K562 (cell line): ENCODE results near the gene TAC3. TPM values are rescaled to one million over a fixed set of nuclear protein-coding genes. Genes with fewer than 3 reads are reported as not detected.

Experiments
- ATAC-seq: fragments of 200-7000 bp; cut with Tn5 transposase; 3 replicates; pipeline ENCODE4 v1.9.1; 2020; ENCODE audit warnings: moderate library complexity
- BruUV-seq: library from RNA; stranded (reverse); fragments of 400-500 nt; replicated peaks from 2 replicates; lab custom pipeline; 2021; lab: Mats Ljungman, UMichigan
- CTCF ChIA-PET: fragments of 300-600 bp; formaldehyde crosslinking; extraction: SDS; loops from one replicate; lab custom pipeline; 2021; ENCODE audit warnings: low intra/inter-chr PET ratio; lab: Yijun Ruan, JAX
- POLR2A ChIA-PET: fragments of 300-600, 350-650 bp; sonication (Branson Sonifier 250); formaldehyde crosslinking; extraction: SDS; loops from one replicate; lab custom pipeline; 2021; ENCODE audit warnings: antibody characterized with exemption, inconsistent platforms; lab: Yijun Ruan, JAX
- DNase-seq, 4 experiments: peaks; one replicate each; pipeline versions ENCODE4 v3.0.0 to v3.0.0-alpha.2; 2011 to 2018; ENCODE audit warnings: low spot score in 3 of 4, mixed read lengths in 3 of 4; ENCODE audit errors: extremely low read depth in 1 of 4
- FAIRE-seq: peaks from 2 replicates; lab custom pipeline; 2011; peaks lifted over from hg19 to GRCh38; lab: Jason Lieb, UNC
- H2AFZ ChIP-seq: 2 replicates; pipeline ENCODE4 v1.6.0; 2011; ENCODE audit warnings: low read depth, low read length, control low read depth, inconsistent platforms
- H3K27ac ChIP-seq: fragments of 200-600 bp; 3 replicates; pipeline ENCODE4 v1.8.0; 2011; ENCODE audit warnings: low read depth, mild to moderate bottlenecking, control low read depth, inconsistent platforms, low read length, moderate library complexity, mixed read lengths; ENCODE audit errors: extremely low read depth
- H3K27me3 ChIP-seq, 2 experiments: fragments of 300-600 bp in 1 of 2; 2 replicates in 1 of 2; 3 replicates in 1 of 2; pipeline versions ENCODE4 v1.6.0 to v1.8.0; 2011; ENCODE audit warnings: inconsistent platforms in 2 of 2, low read length in 2 of 2, mild to moderate bottlenecking in 1 of 2, mixed read lengths in 1 of 2, moderate library complexity in 1 of 2; ENCODE audit not compliant: control insufficient read depth in 2 of 2, insufficient read depth in 2 of 2
- H3K36me3 ChIP-seq: fragments of 300-600 bp; 3 replicates; pipeline ENCODE4 v1.8.0; 2011; ENCODE audit warnings: mild to moderate bottlenecking, low read length, inconsistent platforms; ENCODE audit not compliant: control insufficient read depth, insufficient read depth
- H3K4me1 ChIP-seq, 2 experiments: fragments of 200-600 bp in 1 of 2; replicated peaks in 1 of 2; 2 replicates in 1 of 2; 3 replicates in 1 of 2; pipeline versions ENCODE4 v1.5.1 to v1.8.0; 2011; ENCODE audit warnings: inconsistent platforms in 2 of 2, low read length in 2 of 2, mild to moderate bottlenecking in 1 of 2, mixed read lengths in 1 of 2, moderate library complexity in 1 of 2; ENCODE audit not compliant: control insufficient read depth in 2 of 2, insufficient read depth in 2 of 2
- H3K4me2 ChIP-seq: 2 replicates; pipeline ENCODE4 v1.6.1; 2011; ENCODE audit warnings: low read length, control low read depth, inconsistent platforms, mixed read lengths; ENCODE audit not compliant: insufficient read depth
- H3K4me3 ChIP-seq: fragments of 200-600 bp; sonication (generic), shearing (Covaris generic); 2 replicates; pipeline ENCODE4 v1.5.1; 2016; ENCODE audit warnings: control low read depth, inconsistent platforms
- H3K79me2 ChIP-seq: fragments of 200-600 bp; 3 replicates; pipeline ENCODE4 v1.8.0; 2011; ENCODE audit warnings: low read length, inconsistent platforms; ENCODE audit not compliant: control insufficient read depth, insufficient read depth
- H3K9ac ChIP-seq, 2 experiments: 2 replicates each; pipeline versions ENCODE4 v1.6.0 to v1.6.1; 2011; ENCODE audit warnings: low read depth in 2 of 2, low read length in 2 of 2, control low read depth in 1 of 2, inconsistent platforms in 1 of 2, mild to moderate bottlenecking in 1 of 2, mixed read lengths in 1 of 2; ENCODE audit not compliant: insufficient read depth in 1 of 2
- H3K9me1 ChIP-seq: one replicate; pipeline ENCODE4 v1.6.0; 2011; ENCODE audit warnings: inconsistent platforms, mild to moderate bottlenecking, low read length, moderate library complexity; ENCODE audit not compliant: control insufficient read depth, insufficient read depth
- H3K9me3 ChIP-seq: replicated peaks from 2 replicates; pipeline ENCODE4 v1.5.1; 2011; ENCODE audit warnings: low read depth, low read length, inconsistent platforms; ENCODE audit not compliant: control insufficient read depth, insufficient read depth
- H4K20me1 ChIP-seq: replicated peaks from 2 replicates; pipeline ENCODE4 v1.6.1; 2011; ENCODE audit warnings: low read length, inconsistent platforms, mixed read lengths; ENCODE audit not compliant: control insufficient read depth, insufficient read depth
- CEBPG ChIP-seq, 3 experiments: fragments of 200-800 bp in 1 of 3; sonication (Bioruptor generic) in 1 of 3; sonication (generic) in 1 of 3; formaldehyde crosslinking in 1 of 3; IDR thresholded peaks in 2 of 3; conservative IDR thresholded peaks in 1 of 3; 2 replicates each; pipeline versions ENCODE4 v1.6.1 to v1.8.0; 2016 to 2022; ENCODE audit warnings: missing compliant biosample characterization in 2 of 3, missing genetic modification characterization in 2 of 3, mild to moderate bottlenecking in 1 of 3, missing genetic modification reagents in 1 of 3
- E2F1 ChIP-seq: sonication (generic); formaldehyde crosslinking; IDR thresholded peaks from 2 replicates; pipeline ENCODE4 v1.8.1; 2023; ENCODE audit warnings: mild to moderate bottlenecking, missing genetic modification reagents, moderate library complexity
- EZH2 ChIP-seq: IDR thresholded peaks from 2 replicates; pipeline ENCODE4 v1.6.1; 2012; ENCODE audit warnings: low read depth, mild to moderate bottlenecking, inconsistent platforms, low read length, borderline replicate concordance
- HMGN3 ChIP-seq: IDR thresholded peaks from 2 replicates; pipeline ENCODE4 v1.6.1; 2011; ENCODE audit warnings: borderline replicate concordance, low read depth, mild to moderate bottlenecking, mixed read lengths, low read length; ENCODE audit not compliant: insufficient read length; ENCODE audit errors: extremely low read depth
- JUNB ChIP-seq: fragments of 450-650 bp; formaldehyde crosslinking; conservative IDR thresholded peaks from 2 replicates; pipeline ENCODE4 v1.4.0; 2020; ENCODE audit warnings: mild to moderate bottlenecking
- MAFF ChIP-seq: IDR thresholded peaks from 2 replicates; pipeline ENCODE4 v1.6.1; 2012; ENCODE audit warnings: low read length, improper control_type of control experiment
- MYC ChIP-seq, 2 experiments: fragments of 250-450 bp in 1 of 2; sonication (Bioruptor Pico) in 1 of 2; IDR thresholded peaks; 2 replicates each; pipeline versions ENCODE4 v1.5.1 to v1.6.1; 2012 to 2021; ENCODE audit warnings: low read depth in 2 of 2, borderline replicate concordance in 1 of 2, improper control_type of control experiment in 1 of 2, low read length in 1 of 2, mild to moderate bottlenecking in 1 of 2, moderate library complexity in 1 of 2
- NFATC3 ChIP-seq: fragments of 450-650 bp; IDR thresholded peaks from 2 replicates; pipeline ENCODE4 v1.6.1; 2017; ENCODE audit warnings: mild to moderate bottlenecking
- NFE2 ChIP-seq: IDR thresholded peaks from 2 replicates; pipeline ENCODE4 v1.6.1; 2014; ENCODE audit warnings: antibody characterized with exemption, low read depth
- PHTF2 ChIP-seq: fragments of 250-450 bp; sonication (Bioruptor Pico); IDR thresholded peaks from 2 replicates; pipeline ENCODE4 v1.5.0; 2021; ENCODE audit warnings: mild to moderate bottlenecking
- SMAD2 ChIP-seq: fragments of 150-350 bp; IDR thresholded peaks from 2 replicates; pipeline ENCODE4 v1.6.1; 2014; ENCODE audit warnings: low read depth, mild to moderate bottlenecking, low read length
- TCF7L2 ChIP-seq: fragments of 150-350 bp; IDR thresholded peaks from 2 replicates; pipeline ENCODE4 v1.6.1; 2016; ENCODE audit warnings: low read depth, mild to moderate bottlenecking, low read length, moderate library complexity
- ZBED1 ChIP-seq: IDR thresholded peaks from 2 replicates; pipeline ENCODE4 v1.6.1; 2014
- ZNF398 ChIP-seq: fragments of 250-450 bp; sonication (Bioruptor Pico); IDR thresholded peaks from 2 replicates; pipeline ENCODE4 v1.8.0; 2021; ENCODE audit warnings: moderate library complexity, mild to moderate bottlenecking, inconsistent platforms
- ZNF778 ChIP-seq: fragments of 450-650 bp; formaldehyde crosslinking; IDR thresholded peaks from 2 replicates; pipeline ENCODE4 v1.4.0; 2020; ENCODE audit warnings: mild to moderate bottlenecking, moderate library complexity
- WGBS: fragments of 100-300 bp; shearing (Covaris generic); methylation state at CpG from one replicate; pipeline ENCODE4 v1.1.6; 2016; ENCODE audit warnings: low coverage, mixed read lengths; ENCODE audit not compliant: insufficient coverage; ENCODE audit errors: missing lambda C conversion rate; 5-methylcytosine and 5-hydroxymethylcytosine counted together
- in situ Hi-C: fragments of 300-500 bp; cut with MboI; formaldehyde crosslinking; loops from 4 replicates; pipeline ENCODE4 v1.15.0; 2018; ENCODE audit warnings: inconsistent platforms, mixed read lengths
- intact Hi-C: fragments of 100-400 bp; cut with micrococcal nuclease; formaldehyde crosslinking; loops from 2 replicates; pipeline ENCODE4 v1.14.2; 2022
- polyA plus RNA-seq, 8 experiments: library from polyadenylated mRNA; depleted of rRNA in 4 of 8; stranded (reverse) in 5 of 8; unstranded in 3 of 8; fragments of >200 nt; fragmentation: Nextera tagmentation in 2 of 8; fragmentation: Illumina TruSeq in 1 of 8; extraction: Ambion mirVana in 2 of 8; extraction: Trizol in 1 of 8; gene quantifications; 2 replicates each; pipeline versions ENCODE4 v1.2.1 to v1.2.3, GENCODE V29; 2011 to 2014; ENCODE audit warnings: inconsistent platforms in 1 of 8, missing spikeins in 1 of 8
- total RNA-seq, 7 experiments: library from RNA; depleted of rRNA in 6 of 7; stranded (reverse); fragments of >200 nt in 6 of 7; fragmentation: Illumina TruSeq in 2 of 7; extraction: Trizol in 2 of 7; gene quantifications; 2 replicates each; pipeline versions ENCODE4 v1.2.1 to v1.2.3, GENCODE V29; 2011 to 2021; ENCODE audit warnings: low replicate concordance in 1 of 7

The TAC3 gene
- total and polyA plus RNA-seq, 9 of the 15 experiments (the other 6 are each of a cell fraction or from before 2014, with no cell fraction given) = 0.29 to 2.8 (median 1.4) TPM

- Histone ChIP-seq H3K9ac (no peak overlapping the region), H3K79me2 (peaks cover 11% of the 10 kb centered on the region), H3K9me1 (no peaks in the 10 kb centered on the region), H3K36me3 (no peaks in the 10 kb centered on the region), H3K27me3 (peaks cover 2 to 20% of the 10 kb centered on the region in 2 experiments), H3K27ac (no peak overlapping the region), H3K9me3 (no peaks in the 10 kb centered on the region), H3K4me1 (peaks cover 7 to 30% of the 10 kb centered on the region in 2 experiments; a peak in 4 of 5 replicates), H2AFZ (no peak overlapping the region), H3K4me2 (no peak overlapping the region), H3K4me3 (no peak overlapping the region), H4K20me1 (no peaks in the 10 kb centered on the region)
- intact Hi-C loops (loop anchor here (2.0 to 10.0 kb wide), 2 partner anchors 173 to 375 kb away; partner anchors contain the start of gene BAZ2A), in situ Hi-C loops (loop anchor here (5.0 kb wide), 2 partner anchors 42 to 102 kb away; partner anchors contain the start of genes MYO1A and STAT6)
- CTCF ChIA-PET = interaction anchor here (0.7 to 2.4 kb wide), 2 partner anchors 51 to 173 kb away, joined by 3 to 9 read pairs; no protein-coding TSS in a partner anchor
- POLR2A ChIA-PET = interaction anchor here (0.8 to 1.1 kb wide), 2 partner anchors 9 to 285 kb away, joined by 3 to 4 read pairs; partner anchors contain the start of gene NACA
- ATAC-seq (no peak), DNase-seq (no peak), FAIRE-seq (no peak)
- 83% methylated on average over 5 of the region's 5 CpGs for WGBS
- no TSS peak for BruUV-seq
- TF ChIP-seq HMGN3 (no peak), EZH2 (no peak), SMAD2 (no peak), ZNF398 (no peak), TCF7L2 (no peak), CEBPG (CRISPR knock-in tag; IDR thresholded peaks at IDR 0.05) (no peak), CEBPG (tag; conservative IDR thresholded peaks at IDR 0.05 in 1 of 2, IDR thresholded peaks at IDR 0.05 in 1 of 2) (no peak), JUNB (CRISPR knock-in tag) (no peak), PHTF2 (CRISPR knock-in tag) (no peak), MAFF (no peak), ZNF778 (CRISPR knock-in tag) (no peak), NFATC3 (no peak), MYC (IDR thresholded peaks at IDR 0.05; ENCODE audit: low read depth, low read length) (no peak), MYC (CRISPR knock-in tag; IDR thresholded peaks at IDR 0.05; ENCODE audit: borderline replicate concordance, low read depth) (no peak), NFE2 (no peak), E2F1 (no peak), ZBED1 (no peak)
These were observed 6.2 kb downstream of the TAC3 start for GRCh38 chr12:57009949-57010626.
